Neural progenitor cell (in vitro differentiated cells): ENCODE measurements around the gene PEAR1. TPM values are rescaled to one million over a fixed set of nuclear protein-coding genes. Genes with fewer than 3 reads are reported as not detected.
A peak's percentile ranks its signal among the peaks of the same experiment; 100 is the strongest.

ENCODE experiments used
- DNase-seq: peaks from one replicate; pipeline ENCODE4 v3.0.0-alpha.2; 2016; ENCODE audit warnings: low spot score
- H2AFZ ChIP-seq: fragments of 200-600 bp; sonication (generic); replicated peaks from 2 replicates; pipeline ENCODE4 v1.6.1; 2016; ENCODE audit warnings: antibody characterized with exemption
- H3F3A ChIP-seq: fragments of 200-600 bp; sonication (generic); 2 replicates; pipeline ENCODE4 v1.6.1; 2016; ENCODE audit warnings: antibody characterized with exemption, low read depth
- H3K27ac ChIP-seq: fragments of 200-600 bp; sonication (generic); 2 replicates; pipeline ENCODE4 v1.5.1; 2016; ENCODE audit warnings: mild to moderate bottlenecking
- H3K27me3 ChIP-seq: fragments of 200-600 bp; sonication (generic); 2 replicates; pipeline ENCODE4 v1.6.1; 2016; ENCODE audit warnings: mild to moderate bottlenecking, moderate library complexity
- H3K36me3 ChIP-seq: fragments of 200-600 bp; sonication (generic); 2 replicates; pipeline ENCODE4 v1.5.1; 2016
- H3K4me1 ChIP-seq: fragments of 200-600 bp; sonication (generic); 2 replicates; pipeline ENCODE4 v1.6.1; 2016; ENCODE audit warnings: mixed run types
- H3K4me2 ChIP-seq: fragments of 200-600 bp; sonication (generic); 2 replicates; pipeline ENCODE4 v1.6.1; 2016
- H3K4me3 ChIP-seq: fragments of 200-600 bp; sonication (generic); 2 replicates; pipeline ENCODE4 v1.5.1; 2016
- H3K79me2 ChIP-seq: fragments of 200-600 bp; sonication (generic); 2 replicates; pipeline ENCODE4 v1.6.1; 2016; ENCODE audit warnings: low read depth
- H3K9ac ChIP-seq: fragments of 200-600 bp; sonication (generic); 2 replicates; pipeline ENCODE4 v1.6.1; 2016
- H3K9me3 ChIP-seq: fragments of 200-600 bp; sonication (generic); 2 replicates; pipeline ENCODE4 v1.5.1; 2016; ENCODE audit warnings: low read depth
- H4K20me1 ChIP-seq: fragments of 200-600 bp; sonication (generic); 2 replicates; pipeline ENCODE4 v1.6.1; 2016; ENCODE audit warnings: low read depth
- H3K27ac Mint-ChIP-seq: 3 replicates; pipeline ENCODE4 v1.8.0; 2021; ENCODE audit warnings: mixed read lengths
- H3K27me3 Mint-ChIP-seq: 2 replicates; pipeline ENCODE4 v1.8.0; 2022; ENCODE audit warnings: low read depth, mild to moderate bottlenecking, inconsistent platforms, moderate library complexity, mixed read lengths; ENCODE audit not compliant: insufficient read depth
- H3K36me3 Mint-ChIP-seq: 3 replicates; pipeline ENCODE4 v1.8.0; 2021; ENCODE audit warnings: mixed read lengths
- H3K4me1 Mint-ChIP-seq: 3 replicates; pipeline ENCODE4 v1.8.0; 2021; ENCODE audit warnings: mixed read lengths
- H3K4me3 Mint-ChIP-seq: 3 replicates; pipeline ENCODE4 v1.8.0; 2021; ENCODE audit warnings: mild to moderate bottlenecking, moderate library complexity, mixed read lengths
- H3K9me3 Mint-ChIP-seq: 3 replicates; pipeline ENCODE4 v1.8.0; 2020; ENCODE audit warnings: mixed read lengths
- EZH2 ChIP-seq: fragments of 200-600 bp; sonication (generic); IDR thresholded peaks from 2 replicates; pipeline ENCODE4 v1.6.1; 2017; ENCODE audit warnings: antibody characterized with exemption, mild to moderate bottlenecking, moderate library complexity
- EZH2phosphoT487 ChIP-seq: fragments of 200-600 bp; sonication (generic); IDR thresholded peaks from 2 replicates; pipeline ENCODE4 v1.6.1; 2017; ENCODE audit warnings: antibody characterized with exemption
- total RNA-seq: library from RNA; depleted of rRNA; stranded (reverse); fragments of >200 nt; gene quantifications from 2 replicates; pipeline ENCODE4 v1.2.3, GENCODE V29; 2015; ENCODE audit warnings: low replicate concordance
- TF ChIP-seq, protein P1 (sequence below): fragments of 200-600 bp; sonication (generic); IDR thresholded peaks from 2 replicates; pipeline ENCODE4 v1.5.1; 2017; ENCODE audit warnings: antibody characterized with exemption, mild to moderate bottlenecking

PEAR1 gene
- total RNA-seq, 1 donor from 2014 or later, result not detected

DNA sequence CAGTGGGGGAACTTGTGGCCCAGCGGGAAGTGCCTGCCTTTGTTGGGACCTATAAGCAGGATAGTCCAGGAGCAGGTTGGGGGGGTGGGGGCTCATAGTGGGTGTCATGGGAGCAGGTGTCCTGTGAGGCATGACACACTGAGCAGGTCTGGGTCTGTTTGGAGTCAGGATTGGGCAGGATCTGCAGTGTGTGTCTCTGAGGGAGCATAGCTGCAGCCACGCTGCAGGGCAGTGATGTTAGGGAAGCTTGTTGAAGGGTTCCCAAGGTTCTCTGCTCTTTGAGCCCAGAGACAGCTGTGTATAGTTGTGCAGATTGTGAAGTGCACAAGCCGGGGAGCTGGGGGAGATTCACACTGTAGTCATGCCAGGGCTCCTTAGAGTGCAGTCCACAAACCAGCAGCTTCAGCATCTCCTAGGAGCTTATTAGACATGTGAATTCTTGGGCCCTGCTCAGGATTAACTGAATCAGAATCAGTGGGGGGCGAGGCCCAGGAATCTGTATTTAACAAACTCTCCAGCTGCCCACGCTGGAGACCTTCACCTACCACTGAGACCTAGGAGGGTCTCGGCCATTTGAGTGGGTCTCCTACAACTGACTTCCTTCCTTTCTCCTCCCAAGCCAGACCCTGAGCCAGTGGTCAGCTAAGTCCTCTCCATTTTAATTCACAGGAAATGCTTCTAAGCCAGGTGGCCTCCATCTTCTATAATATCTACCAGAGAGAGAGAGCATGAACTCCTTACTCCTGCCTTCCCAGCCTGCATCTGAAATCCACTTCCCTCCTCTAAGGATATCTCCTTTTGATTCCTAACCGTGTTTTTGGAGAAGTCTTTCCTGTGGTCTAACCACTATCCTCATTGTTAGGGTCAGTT is 45.7 kb upstream of the PEAR1 start:
- no peak for DNase-seq
- Mint-ChIP-seq H3K36me3 (peaks cover 2% of the 10 kb centered on the region), H3K27ac (no peak overlapping the region), H3K27me3 (peaks cover 75% of the 10 kb centered on the region), H3K4me3 (no peak overlapping the region), H3K4me1 (peaks cover 22% of the 10 kb centered on the region), H3K9me3 (peaks cover 3% of the 10 kb centered on the region)
- no peaks in the 10 kb centered on the region for H3K36me3 ChIP-seq
- H3K27me3 ChIP-seq, result peaks cover 100% of the 10 kb centered on the region
- H3K4me1 ChIP-seq, result peaks cover 19% of the 10 kb centered on the region
- no peaks in the 10 kb centered on the region for H3F3A ChIP-seq
- no peak for TF ChIP-seq EZH2
- TF ChIP-seq, protein P1, sequence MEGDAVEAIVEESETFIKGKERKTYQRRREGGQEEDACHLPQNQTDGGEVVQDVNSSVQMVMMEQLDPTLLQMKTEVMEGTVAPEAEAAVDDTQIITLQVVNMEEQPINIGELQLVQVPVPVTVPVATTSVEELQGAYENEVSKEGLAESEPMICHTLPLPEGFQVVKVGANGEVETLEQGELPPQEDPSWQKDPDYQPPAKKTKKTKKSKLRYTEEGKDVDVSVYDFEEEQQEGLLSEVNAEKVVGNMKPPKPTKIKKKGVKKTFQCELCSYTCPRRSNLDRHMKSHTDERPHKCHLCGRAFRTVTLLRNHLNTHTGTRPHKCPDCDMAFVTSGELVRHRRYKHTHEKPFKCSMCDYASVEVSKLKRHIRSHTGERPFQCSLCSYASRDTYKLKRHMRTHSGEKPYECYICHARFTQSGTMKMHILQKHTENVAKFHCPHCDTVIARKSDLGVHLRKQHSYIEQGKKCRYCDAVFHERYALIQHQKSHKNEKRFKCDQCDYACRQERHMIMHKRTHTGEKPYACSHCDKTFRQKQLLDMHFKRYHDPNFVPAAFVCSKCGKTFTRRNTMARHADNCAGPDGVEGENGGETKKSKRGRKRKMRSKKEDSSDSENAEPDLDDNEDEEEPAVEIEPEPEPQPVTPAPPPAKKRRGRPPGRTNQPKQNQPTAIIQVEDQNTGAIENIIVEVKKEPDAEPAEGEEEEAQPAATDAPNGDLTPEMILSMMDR, result no peak
- no peak for TF ChIP-seq EZH2phosphoT487
- H3K4me3 ChIP-seq, result no peak overlapping the region
- no peak overlapping the region for H2AFZ ChIP-seq
- no peaks in the 10 kb centered on the region for H3K79me2 ChIP-seq
- H4K20me1 ChIP-seq, result peaks cover 8% of the 10 kb centered on the region
- peak overlapping the region; percentile 68 for H3K4me2 ChIP-seq
- H3K9ac ChIP-seq, result no peak overlapping the region
- no peaks in the 10 kb centered on the region for H3K9me3 ChIP-seq
- no peak overlapping the region for H3K27ac ChIP-seq

- H3K4me3 Mint-ChIP-seq, result no peak overlapping the region
- H3K79me2 ChIP-seq, result no peaks in the 10 kb centered on the region
- H3K9me3 ChIP-seq, result no peaks in the 10 kb centered on the region
- H3K4me1 Mint-ChIP-seq, result peaks cover 22% of the 10 kb centered on the region
- peak overlapping the region; percentile 68 for H3K4me2 ChIP-seq
- no peak overlapping the region for H3K27ac ChIP-seq
- no peaks in the 10 kb centered on the region for H3F3A ChIP-seq
- no peak overlapping the region for H3K27ac Mint-ChIP-seq
- peaks cover 8% of the 10 kb centered on the region for H4K20me1 ChIP-seq
- peak; percentile 58 for DNase-seq
- H3K36me3 Mint-ChIP-seq, result peaks cover 2% of the 10 kb centered on the region
- H2AFZ ChIP-seq, result peak overlapping the region; percentile 69
- peak overlapping the region; percentile 24 for H3K4me3 ChIP-seq
- no peak overlapping the region for H3K9ac ChIP-seq
- H3K36me3 ChIP-seq, result no peaks in the 10 kb centered on the region
- peaks cover 78% of the 10 kb centered on the region for H3K27me3 Mint-ChIP-seq
- H3K27me3 ChIP-seq, result peaks cover 100% of the 10 kb centered on the region
- TF ChIP-seq EZH2phosphoT487 (no peak), EZH2 (peak; percentile 90)
- TF ChIP-seq, protein P1, result no peak
- H3K9me3 Mint-ChIP-seq, result no peaks in the 10 kb centered on the region
- peaks cover 19% of the 10 kb centered on the region for H3K4me1 ChIP-seq
These were observed 44.9 kb upstream of the PEAR1 start for GRCh38 chr1:156848461-156849150.

- no peaks in the 10 kb centered on the region for H3K9me3 ChIP-seq
- H3K9ac ChIP-seq, result no peak overlapping the region
- TF ChIP-seq EZH2 (peak; percentile 54), EZH2phosphoT487 (no peak)
- Mint-ChIP-seq H3K27ac (no peak overlapping the region), H3K9me3 (no peaks in the 10 kb centered on the region), H3K36me3 (no peaks in the 10 kb centered on the region), H3K4me3 (no peak overlapping the region), H3K4me1 (peaks cover 22% of the 10 kb centered on the region), H3K27me3 (peaks cover 74% of the 10 kb centered on the region)
- peaks cover 19% of the 10 kb centered on the region for H3K4me1 ChIP-seq
- H3F3A ChIP-seq, result no peaks in the 10 kb centered on the region
- H2AFZ ChIP-seq, result peak overlapping the region; percentile 69
- H3K79me2 ChIP-seq, result no peaks in the 10 kb centered on the region
- H3K27ac ChIP-seq, result no peak overlapping the region
- H3K27me3 ChIP-seq, result peaks cover 100% of the 10 kb centered on the region
- no peaks in the 10 kb centered on the region for H3K36me3 ChIP-seq
- peak overlapping the region; percentile 68 for H3K4me2 ChIP-seq
- H4K20me1 ChIP-seq, result peaks cover 8% of the 10 kb centered on the region
- no peak for DNase-seq
- H3K4me3 ChIP-seq, result peak overlapping the region; percentile 24
These were observed 44.4 kb upstream of the PEAR1 start for GRCh38 chr1:156849151-156849496.
